ENCODE measurements around the gene HCST. TPM values are rescaled to one million over a fixed set of nuclear protein-coding genes. Genes with fewer than 3 reads are reported as not detected.

The HCST gene
- total and polyA plus RNA-seq, 2 of the 13 experiments (the other 11 are each of a cell fraction or from before 2014, with no cell fraction given) = 0.24 to 1.2 TPM

DNA sequence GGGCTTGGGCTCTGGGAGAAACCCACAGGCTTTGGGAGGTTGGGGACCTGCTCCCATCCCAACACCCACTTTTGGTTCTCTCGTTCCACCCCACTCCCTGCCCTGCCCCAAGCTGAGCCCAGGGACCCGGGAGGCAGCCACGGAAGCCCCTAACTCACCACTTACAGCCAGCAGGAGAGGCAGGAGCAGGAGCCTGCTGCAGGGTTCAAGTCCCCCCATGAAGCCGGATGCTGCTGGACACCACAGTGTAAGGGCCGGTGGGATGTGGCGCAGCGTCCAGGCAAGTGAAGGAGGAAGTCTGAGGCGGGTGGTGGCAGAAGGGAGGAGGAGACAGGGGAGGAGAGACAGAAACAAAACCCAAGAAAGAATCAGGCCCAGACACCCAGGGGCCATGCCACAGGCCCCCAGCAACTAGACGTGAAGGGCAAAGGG is 5.7 kb downstream of the HCST start, which contains the start of gene TYROBP:
TSS of gene TYROBP (minus strand) at position 286 of the 432 bp plus-strand sequence. CDS start at position 219, 67 bp downstream.
- peaks cover 0 to 13% of the 10 kb centered on the region in 2 experiments; a peak in 3 of 5 replicates for H3K27me3 ChIP-seq (ENCODE audit: control insufficient read depth in 1 of 2, insufficient read depth in 2 of 2, low read length in 2 of 2)
- H3K4me2 ChIP-seq (ENCODE audit: low read depth, low read length) = no peak within 1 kb of the TSS
- FAIRE-seq (no peak), ATAC-seq (no peak; the same call in 2 of the 3 replicates), DNase-seq (ENCODE audit: low spot score) (no peak)
- H3K4me3 ChIP-seq (replicated peaks in 1 of 3; ENCODE audit: insufficient read depth in 1 of 3, low read depth in 2 of 3, low read length in 3 of 3) = no peak within 1 kb of the TSS
- in situ Hi-C loops (cut with HindIII; ENCODE audit: extremely low pct_ligation_motif_present, low pct_unique_long_range_greater_than_20kb) (no loop called here), intact Hi-C loops (cut with micrococcal nuclease; ENCODE audit: unreplicated experiment) (no loop called here)
- H4K20me1 ChIP-seq (ENCODE audit: insufficient read depth, low read length) = no peaks in the 10 kb centered on the region
- H3K9me3 ChIP-seq (ENCODE audit: low read length) = no peaks in the 10 kb centered on the region
- H3K4me1 ChIP-seq (ENCODE audit: insufficient read depth, low read length) = peaks cover 26% of the 10 kb centered on the region
- no peaks in the 10 kb centered on the region for H3K79me2 ChIP-seq (ENCODE audit: insufficient read depth, low read length)
- no peaks in the 10 kb centered on the region for H3K36me3 ChIP-seq (replicated peaks in 1 of 2; ENCODE audit: control insufficient read depth in 1 of 2, insufficient read depth in 2 of 2, low read length in 2 of 2)
- H3K9ac ChIP-seq (ENCODE audit: insufficient read depth, low read depth, low read length) = no peak within 1 kb of the TSS
- CTCF ChIA-PET (ENCODE audit: low intra/inter-chr PET ratio, low total read pairs) = no interaction called here
- no peak within 1 kb of the TSS for H2AFZ ChIP-seq (ENCODE audit: low read length)
- no peak for TF ChIP-seq YY1 (IDR thresholded peaks at IDR 0.05; ENCODE audit: insufficient read depth, insufficient replicate concordance, low read depth, low read length)
- TF ChIP-seq, protein P1, sequence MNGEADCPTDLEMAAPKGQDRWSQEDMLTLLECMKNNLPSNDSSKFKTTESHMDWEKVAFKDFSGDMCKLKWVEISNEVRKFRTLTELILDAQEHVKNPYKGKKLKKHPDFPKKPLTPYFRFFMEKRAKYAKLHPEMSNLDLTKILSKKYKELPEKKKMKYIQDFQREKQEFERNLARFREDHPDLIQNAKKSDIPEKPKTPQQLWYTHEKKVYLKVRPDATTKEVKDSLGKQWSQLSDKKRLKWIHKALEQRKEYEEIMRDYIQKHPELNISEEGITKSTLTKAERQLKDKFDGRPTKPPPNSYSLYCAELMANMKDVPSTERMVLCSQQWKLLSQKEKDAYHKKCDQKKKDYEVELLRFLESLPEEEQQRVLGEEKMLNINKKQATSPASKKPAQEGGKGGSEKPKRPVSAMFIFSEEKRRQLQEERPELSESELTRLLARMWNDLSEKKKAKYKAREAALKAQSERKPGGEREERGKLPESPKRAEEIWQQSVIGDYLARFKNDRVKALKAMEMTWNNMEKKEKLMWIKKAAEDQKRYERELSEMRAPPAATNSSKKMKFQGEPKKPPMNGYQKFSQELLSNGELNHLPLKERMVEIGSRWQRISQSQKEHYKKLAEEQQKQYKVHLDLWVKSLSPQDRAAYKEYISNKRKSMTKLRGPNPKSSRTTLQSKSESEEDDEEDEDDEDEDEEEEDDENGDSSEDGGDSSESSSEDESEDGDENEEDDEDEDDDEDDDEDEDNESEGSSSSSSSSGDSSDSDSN (CRISPR knock-in tag; IDR thresholded peaks at IDR 0.05) = no peak
- TF ChIP-seq, protein P2, sequence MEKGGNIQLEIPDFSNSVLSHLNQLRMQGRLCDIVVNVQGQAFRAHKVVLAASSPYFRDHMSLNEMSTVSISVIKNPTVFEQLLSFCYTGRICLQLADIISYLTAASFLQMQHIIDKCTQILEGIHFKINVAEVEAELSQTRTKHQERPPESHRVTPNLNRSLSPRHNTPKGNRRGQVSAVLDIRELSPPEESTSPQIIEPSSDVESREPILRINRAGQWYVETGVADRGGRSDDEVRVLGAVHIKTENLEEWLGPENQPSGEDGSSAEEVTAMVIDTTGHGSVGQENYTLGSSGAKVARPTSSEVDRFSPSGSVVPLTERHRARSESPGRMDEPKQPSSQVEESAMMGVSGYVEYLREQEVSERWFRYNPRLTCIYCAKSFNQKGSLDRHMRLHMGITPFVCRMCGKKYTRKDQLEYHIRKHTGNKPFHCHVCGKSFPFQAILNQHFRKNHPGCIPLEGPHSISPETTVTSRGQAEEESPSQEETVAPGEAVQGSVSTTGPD (CRISPR knock-in tag; IDR thresholded peaks at IDR 0.05) = no peak
- H3K27ac ChIP-seq (ENCODE audit: extremely low read length, insufficient read depth, low read length) = no peak within 1 kb of the TSS
- 48% methylated on average over 9 of the region's 9 CpGs for WGBS (ENCODE audit: low lambda C conversion rate)
- POLR2A ChIA-PET = no interaction called here
- no TSS peak for BruUV-seq (replicated peaks)
